Epithelial cell of esophagus (primary cell): ENCODE data around the gene FLYWCH1.

ENCODE experiments used
- DNase-seq: peaks from one replicate; pipeline ENCODE4 v3.0.0; 2010; ENCODE audit warnings: low read depth
- H3K4me3 ChIP-seq: 2 replicates; pipeline ENCODE4 v1.5.1; 2011; ENCODE audit warnings: mild to moderate bottlenecking, low read length, control low read depth
- CTCF ChIP-seq: IDR thresholded peaks from 2 replicates; pipeline ENCODE4 v1.5.1; 2011; ENCODE audit warnings: low read depth, mild to moderate bottlenecking, low read length, control low read depth, inconsistent platforms; ENCODE audit not compliant: insufficient read depth; ENCODE audit errors: missing control alignments

Gene FLYWCH1

GRCh38 chr16:2884041-2884451 is 27.7 kb upstream of the FLYWCH1 start:
- no peak for DNase-seq
- H3K4me3 ChIP-seq = peak overlapping the region; percentile 81
- TF ChIP-seq CTCF = no peak

GRCh38 chr16:2894231-2894630 is 17.5 kb upstream of the FLYWCH1 start:
- TF ChIP-seq CTCF = no peak
- DNase-seq = no peak
- no peak overlapping the region for H3K4me3 ChIP-seq

GRCh38 chr16:2895813-2896212 is 15.9 kb upstream of the FLYWCH1 start:
- TF ChIP-seq CTCF = no peak
- H3K4me3 ChIP-seq = no peak overlapping the region
- no peak for DNase-seq

- no peak overlapping the region for H3K4me3 ChIP-seq
- no peak for DNase-seq
- TF ChIP-seq CTCF = no peak
Observed at GRCh38 chr16:2896480-2897010, 15.2 kb upstream of the FLYWCH1 start.

GRCh38 chr16:2897110-2897509 is 14.6 kb upstream of the FLYWCH1 start:
- no peak overlapping the region for H3K4me3 ChIP-seq
- TF ChIP-seq CTCF = no peak
- DNase-seq = no peak

- DNase-seq = no peak
Observed at GRCh38 chr16:2898831-2899563, 12.7 kb upstream of the FLYWCH1 start.

More at GRCh38 chr16:2898831-2899563, 12.7 kb upstream of the FLYWCH1 start:
- H3K4me3 ChIP-seq = no peak overlapping the region
- TF ChIP-seq CTCF = no peak
